Astrocyte (in vitro differentiated cells and primary cell): ENCODE data around the gene PAQR6. TPM values are rescaled to one million over a fixed set of nuclear protein-coding genes. Genes with fewer than 3 reads are reported as not detected.

ENCODE experiments used
- DNase-seq: peaks from one replicate; pipeline ENCODE4 v3.0.0-alpha.2; 2010; ENCODE audit warnings: low read depth
- FAIRE-seq: peaks from 2 replicates; lab custom pipeline; 2011; peaks lifted over from hg19 to GRCh38; lab: Jason Lieb, UNC
- H2AFZ ChIP-seq: 2 replicates; pipeline ENCODE4 v1.6.0; 2012; ENCODE audit warnings: low read depth, low read length, inconsistent platforms
- H3K27ac ChIP-seq: 2 replicates; pipeline ENCODE4 v1.5.1; 2011; ENCODE audit warnings: low read depth, low read length, inconsistent platforms
- H3K27me3 ChIP-seq: 2 replicates; pipeline ENCODE4 v1.6.0; 2011; ENCODE audit warnings: low read length, inconsistent platforms; ENCODE audit not compliant: insufficient read depth
- H3K36me3 ChIP-seq: 2 replicates; pipeline ENCODE4 v1.5.1; 2011; ENCODE audit warnings: low read length, inconsistent platforms; ENCODE audit not compliant: insufficient read depth
- H3K4me1 ChIP-seq: 2 replicates; pipeline ENCODE4 v1.5.1; 2011; ENCODE audit warnings: low read length, inconsistent platforms; ENCODE audit not compliant: insufficient read depth
- H3K4me2 ChIP-seq: 2 replicates; pipeline ENCODE4 v1.6.0; 2012; ENCODE audit warnings: low read length, inconsistent platforms
- H3K4me3 ChIP-seq: 2 replicates; pipeline ENCODE4 v1.5.1; 2011; ENCODE audit warnings: low read depth, mild to moderate bottlenecking, low read length, inconsistent platforms; ENCODE audit not compliant: insufficient read depth
- H3K79me2 ChIP-seq: 2 replicates; pipeline ENCODE4 v1.6.0; 2012; ENCODE audit warnings: mild to moderate bottlenecking, low read length, inconsistent platforms; ENCODE audit not compliant: insufficient read depth
- H3K9ac ChIP-seq: 2 replicates; pipeline ENCODE4 v1.6.0; 2012; ENCODE audit warnings: mild to moderate bottlenecking, low read length, inconsistent platforms
- H3K9me3 ChIP-seq: 2 replicates; pipeline ENCODE4 v1.5.1; 2012; ENCODE audit warnings: low read depth, mild to moderate bottlenecking, low read length, inconsistent platforms; ENCODE audit not compliant: insufficient read depth
- H4K20me1 ChIP-seq: 2 replicates; pipeline ENCODE4 v1.6.0; 2012; ENCODE audit warnings: low read length, inconsistent platforms; ENCODE audit not compliant: insufficient read depth
- H3K27ac Mint-ChIP-seq: one replicate; pipeline ENCODE4 v1.8.0; 2021; ENCODE audit warnings: mild to moderate bottlenecking, mixed read lengths; ENCODE audit not compliant: unreplicated experiment
- H3K27me3 Mint-ChIP-seq: one replicate; pipeline ENCODE4 v1.8.0; 2021; ENCODE audit warnings: low read depth, mixed read lengths; ENCODE audit not compliant: unreplicated experiment
- H3K36me3 Mint-ChIP-seq: one replicate; pipeline ENCODE4 v1.8.0; 2021; ENCODE audit warnings: low read depth, mixed read lengths; ENCODE audit not compliant: unreplicated experiment
- H3K4me1 Mint-ChIP-seq: one replicate; pipeline ENCODE4 v1.8.0; 2021; ENCODE audit warnings: low read depth, mixed read lengths; ENCODE audit not compliant: unreplicated experiment
- H3K4me3 Mint-ChIP-seq: one replicate; pipeline ENCODE4 v1.8.0; 2021; ENCODE audit warnings: mild to moderate bottlenecking, moderate library complexity, mixed read lengths; ENCODE audit not compliant: unreplicated experiment
- H3K9me3 Mint-ChIP-seq: one replicate; pipeline ENCODE4 v1.8.0; 2021; ENCODE audit warnings: mild to moderate bottlenecking, mixed read lengths; ENCODE audit not compliant: unreplicated experiment
- EZH2 ChIP-seq: IDR thresholded peaks from 2 replicates; pipeline ENCODE4 v1.6.1; 2012; ENCODE audit warnings: mild to moderate bottlenecking, low read length, inconsistent platforms; ENCODE audit not compliant: insufficient read depth
- total RNA-seq: library from RNA; stranded (reverse); gene quantifications from 2 replicates; pipeline ENCODE4 v1.2.1, GENCODE V29; 2021
- TF ChIP-seq, protein P1 (sequence below): IDR thresholded peaks from 2 replicates; pipeline ENCODE4 v1.5.1; 2011; ENCODE audit warnings: low read depth, mild to moderate bottlenecking, inconsistent platforms, low read length, moderate library complexity; ENCODE audit not compliant: insufficient read depth

PAQR6 gene
- total RNA-seq, 1 donor from 2014 or later, result 7.2 TPM

DNA sequence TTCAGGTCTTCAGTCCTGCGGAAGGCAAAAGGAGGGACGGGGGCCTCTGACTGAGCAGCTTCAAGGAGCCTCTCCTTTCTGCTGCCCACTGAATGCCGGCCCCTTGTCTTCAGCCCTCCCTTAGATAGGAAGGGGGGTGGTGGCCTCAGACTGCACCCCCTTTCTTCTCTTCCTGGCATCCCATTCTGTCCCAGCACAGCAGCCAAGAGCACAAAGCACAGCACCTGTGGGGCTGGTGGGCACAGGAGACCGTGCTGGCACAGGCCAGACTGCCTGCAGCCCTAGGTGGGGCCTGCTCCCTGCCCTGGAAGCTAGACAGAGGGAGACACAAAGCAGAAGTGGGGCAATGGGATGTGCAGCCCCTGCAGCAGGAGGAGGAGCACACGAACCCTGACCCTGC, 1.7 kb upstream of the PAQR6 start:
- H3K79me2 ChIP-seq, result no peaks in the 10 kb centered on the region
- H2AFZ ChIP-seq, result no peak overlapping the region
- peaks cover 12% of the 10 kb centered on the region for H3K4me1 ChIP-seq
- DNase-seq (no peak), FAIRE-seq (no peak)
- peaks cover 7% of the 10 kb centered on the region for H3K36me3 Mint-ChIP-seq
- H3K27me3 Mint-ChIP-seq, result peaks cover 5% of the 10 kb centered on the region
- H3K27ac ChIP-seq, result no peak overlapping the region
- H4K20me1 ChIP-seq, result peaks cover 27% of the 10 kb centered on the region
- no peak for TF ChIP-seq EZH2
- TF ChIP-seq, protein P1, sequence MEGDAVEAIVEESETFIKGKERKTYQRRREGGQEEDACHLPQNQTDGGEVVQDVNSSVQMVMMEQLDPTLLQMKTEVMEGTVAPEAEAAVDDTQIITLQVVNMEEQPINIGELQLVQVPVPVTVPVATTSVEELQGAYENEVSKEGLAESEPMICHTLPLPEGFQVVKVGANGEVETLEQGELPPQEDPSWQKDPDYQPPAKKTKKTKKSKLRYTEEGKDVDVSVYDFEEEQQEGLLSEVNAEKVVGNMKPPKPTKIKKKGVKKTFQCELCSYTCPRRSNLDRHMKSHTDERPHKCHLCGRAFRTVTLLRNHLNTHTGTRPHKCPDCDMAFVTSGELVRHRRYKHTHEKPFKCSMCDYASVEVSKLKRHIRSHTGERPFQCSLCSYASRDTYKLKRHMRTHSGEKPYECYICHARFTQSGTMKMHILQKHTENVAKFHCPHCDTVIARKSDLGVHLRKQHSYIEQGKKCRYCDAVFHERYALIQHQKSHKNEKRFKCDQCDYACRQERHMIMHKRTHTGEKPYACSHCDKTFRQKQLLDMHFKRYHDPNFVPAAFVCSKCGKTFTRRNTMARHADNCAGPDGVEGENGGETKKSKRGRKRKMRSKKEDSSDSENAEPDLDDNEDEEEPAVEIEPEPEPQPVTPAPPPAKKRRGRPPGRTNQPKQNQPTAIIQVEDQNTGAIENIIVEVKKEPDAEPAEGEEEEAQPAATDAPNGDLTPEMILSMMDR, result no peak
- H3K4me3 Mint-ChIP-seq, result no peak overlapping the region
- H3K27ac Mint-ChIP-seq, result no peak overlapping the region
- no peaks in the 10 kb centered on the region for H3K9me3 Mint-ChIP-seq
- H3K4me3 ChIP-seq, result no peak overlapping the region
- H3K9ac ChIP-seq, result no peak overlapping the region
- H3K9me3 ChIP-seq, result no peaks in the 10 kb centered on the region
- peaks cover 3% of the 10 kb centered on the region for H3K4me1 Mint-ChIP-seq
- peaks cover 34% of the 10 kb centered on the region for H3K36me3 ChIP-seq
- peaks cover 2% of the 10 kb centered on the region for H3K27me3 ChIP-seq
- no peak overlapping the region for H3K4me2 ChIP-seq

DNA sequence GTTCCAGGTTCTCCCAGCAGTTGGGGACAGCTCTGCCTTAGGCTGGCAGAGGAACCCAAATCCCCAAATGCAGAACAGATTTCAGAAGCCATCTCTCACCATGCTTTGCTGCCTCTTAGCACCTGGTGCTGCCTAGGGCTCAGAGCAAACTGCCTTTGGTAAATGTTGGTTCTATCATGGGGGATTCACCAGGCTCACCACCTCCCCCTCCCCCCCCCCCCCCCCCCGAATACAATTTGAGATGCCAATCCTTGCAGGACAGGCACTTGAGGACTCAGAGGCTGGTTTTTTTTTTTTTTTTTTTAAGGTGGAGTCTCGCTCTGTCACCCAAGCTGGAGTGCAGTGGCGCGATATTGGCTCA, 447 bp upstream of the PAQR6 start:
- Histone ChIP-seq H3K9me3 (no peaks in the 10 kb centered on the region), H3K27me3 (peaks cover 2% of the 10 kb centered on the region), H3K4me2 (no peak overlapping the region), H3K79me2 (no peaks in the 10 kb centered on the region), H3K4me1 (peaks cover 12% of the 10 kb centered on the region), H3K36me3 (peaks cover 30% of the 10 kb centered on the region), H3K4me3 (no peak overlapping the region), H4K20me1 (peaks cover 20% of the 10 kb centered on the region), H3K27ac (no peak overlapping the region), H3K9ac (no peak overlapping the region), H2AFZ (no peak overlapping the region)
- Mint-ChIP-seq H3K27me3 (peaks cover 5% of the 10 kb centered on the region), H3K36me3 (peaks cover 2% of the 10 kb centered on the region), H3K9me3 (no peaks in the 10 kb centered on the region), H3K4me1 (peaks cover 3% of the 10 kb centered on the region), H3K27ac (no peak overlapping the region), H3K4me3 (no peak overlapping the region)
- DNase-seq (no peak), FAIRE-seq (no peak)
- no peak for TF ChIP-seq EZH2
- TF ChIP-seq, protein P1, result no peak

DNA sequence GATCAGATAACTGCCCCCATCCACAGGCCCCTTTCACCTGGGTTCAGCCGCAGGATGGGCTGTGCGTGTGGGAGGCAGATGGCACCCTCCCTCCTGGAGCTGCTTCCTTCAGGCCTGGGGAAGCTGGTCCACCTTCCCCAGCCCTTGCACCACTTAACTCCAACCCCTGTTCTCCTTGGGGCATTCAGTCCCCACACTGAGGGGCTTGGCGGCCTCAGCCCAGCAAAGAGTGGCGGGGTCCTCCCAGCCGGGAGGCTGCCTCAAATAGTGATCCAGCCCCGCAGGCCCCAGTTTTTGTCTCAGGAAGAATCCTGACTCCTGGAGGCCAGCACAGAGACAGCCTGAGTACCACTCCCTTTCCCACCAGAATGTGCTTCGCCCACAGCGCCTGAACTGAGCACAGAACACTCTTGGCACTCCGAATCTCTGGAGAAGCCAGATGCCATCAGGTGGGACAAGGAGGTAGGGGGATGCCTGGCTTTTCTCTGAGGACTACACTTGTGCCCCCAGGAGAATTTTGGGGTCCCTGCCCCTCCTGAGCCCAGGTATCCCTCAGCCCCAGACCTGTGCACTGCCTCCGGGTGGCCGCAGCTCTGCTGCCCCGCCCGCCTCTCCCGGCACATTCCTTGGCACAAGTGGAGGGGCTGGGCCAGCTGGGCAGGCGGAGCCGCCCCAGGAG, 936 bp downstream of the PAQR6 start:
- Mint-ChIP-seq H3K4me1 (peaks cover 3% of the 10 kb centered on the region), H3K4me3 (no peak overlapping the region)

More for the DNA sequence above, 936 bp downstream of the PAQR6 start:
- peaks cover 16% of the 10 kb centered on the region for H3K4me1 ChIP-seq
- H3K9ac ChIP-seq, result no peak overlapping the region
- no peak for DNase-seq
- H2AFZ ChIP-seq, result no peak overlapping the region
- H3K27ac ChIP-seq, result no peak overlapping the region
- peaks cover 17% of the 10 kb centered on the region for H3K36me3 ChIP-seq
- peaks cover 12% of the 10 kb centered on the region for H4K20me1 ChIP-seq
- no peaks in the 10 kb centered on the region for H3K9me3 Mint-ChIP-seq
- H3K27me3 ChIP-seq, result peaks cover 2% of the 10 kb centered on the region
- TF ChIP-seq EZH2, result no peak
- TF ChIP-seq, protein P1, result no peak
- no peak for FAIRE-seq
- no peaks in the 10 kb centered on the region for H3K9me3 ChIP-seq
- no peaks in the 10 kb centered on the region for H3K79me2 ChIP-seq
- H3K36me3 Mint-ChIP-seq, result no peaks in the 10 kb centered on the region
- no peak overlapping the region for H3K27ac Mint-ChIP-seq
- no peak overlapping the region for H3K4me3 ChIP-seq
- H3K4me2 ChIP-seq, result no peak overlapping the region
- peaks cover 5% of the 10 kb centered on the region for H3K27me3 Mint-ChIP-seq
